GM12891 (cell line): Measurements from ENCODE around the gene SPC24.
"Not testable (repeated sequence)": the region's sequence is repeated elsewhere in the genome, so short reads cannot be mapped to it uniquely, and the experiment has no call there.

Source experiments
- DNase-seq: peaks from one replicate; pipeline ENCODE4 v3.0.0; 2011; ENCODE audit warnings: low spot score; ENCODE audit not compliant: insufficient read length
- FAIRE-seq: peaks from 2 replicates; lab custom pipeline; 2011; peaks lifted over from hg19 to GRCh38; lab: Jason Lieb, UNC
- PAX5 ChIP-seq: IDR thresholded peaks from 2 replicates; pipeline ENCODE4 v1.6.1; 2011; ENCODE audit warnings: low read length, moderate library complexity, mild to moderate bottlenecking; ENCODE audit not compliant: insufficient read depth, severe bottlenecking
- POLR2A ChIP-seq: IDR thresholded peaks from 2 replicates; pipeline ENCODE4 v1.6.1; 2011; ENCODE audit warnings: low read depth, low read length, control low read depth
- POLR2AphosphoS5 ChIP-seq: IDR thresholded peaks from 2 replicates; pipeline ENCODE4 v1.6.1; 2011; ENCODE audit warnings: low read depth, low read length, control low read depth
- POU2F2 ChIP-seq: IDR thresholded peaks from 2 replicates; pipeline ENCODE4 v1.6.1; 2011; ENCODE audit warnings: low read depth, mild to moderate bottlenecking, control low read depth, low read length, moderate library complexity
- SPI1 ChIP-seq: IDR thresholded peaks from 2 replicates; pipeline ENCODE4 v1.6.1; 2011; ENCODE audit warnings: low read depth, low read length, control low read depth
- TAF1 ChIP-seq: IDR thresholded peaks from 2 replicates; pipeline ENCODE4 v1.6.1; 2011; ENCODE audit warnings: low read depth, low read length, control low read depth

Gene SPC24

GRCh38 chr19:11145536-11145924 is 10.1 kb downstream of the SPC24 start:
- TF ChIP-seq POU2F2 (no peak), PAX5 (no peak), POLR2A (no peak), TAF1 (no peak), POLR2AphosphoS5 (no peak), SPI1 (no peak)
- DNase-seq (no peak), FAIRE-seq (no peak)

- TF ChIP-seq POU2F2 (no peak), POLR2A (no peak), POLR2AphosphoS5 (no peak), PAX5 (no peak), SPI1 (no peak), TAF1 (no peak)
- DNase-seq (no peak), FAIRE-seq (no peak)
These were observed 12.9 kb downstream of the SPC24 start for GRCh38 chr19:11142528-11143171.

GRCh38 chr19:11141937-11142527 is 13.6 kb downstream of the SPC24 start:
- TF ChIP-seq POU2F2 = no peak
- no peak for TF ChIP-seq TAF1
- TF ChIP-seq SPI1 = no peak
- no peak for TF ChIP-seq POLR2A
- TF ChIP-seq PAX5 = no peak
- no peak for TF ChIP-seq POLR2AphosphoS5
- FAIRE-seq = no peak
- DNase-seq = no peak

DNA sequence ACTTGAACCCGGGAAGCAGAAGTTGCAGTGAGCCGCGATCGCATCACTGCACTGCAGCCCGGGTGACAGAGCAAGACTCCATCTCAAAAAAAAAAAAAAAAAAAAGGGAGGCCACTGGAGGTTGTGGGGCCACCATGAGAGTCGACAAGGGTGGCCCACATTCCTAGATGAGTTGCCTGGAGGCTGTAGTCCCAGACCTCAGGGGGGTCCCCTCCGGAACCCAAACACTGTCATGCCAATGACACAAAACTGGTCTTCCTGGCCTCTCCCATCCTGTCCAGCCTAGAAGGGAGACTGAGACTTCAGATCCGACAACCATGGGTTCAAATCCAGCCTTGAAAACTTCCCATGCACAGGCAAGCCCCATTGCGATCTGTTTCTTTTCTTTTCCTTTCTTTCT is 14.7 kb downstream of the SPC24 start:
- FAIRE-seq (no peak), DNase-seq (no peak)
- TF ChIP-seq SPI1 (no peak), POU2F2 (no peak), POLR2A (no peak), PAX5 (no peak), TAF1 (no peak), POLR2AphosphoS5 (no peak)

- DNase-seq, FAIRE-seq: not testable (repeated sequence)
These were observed 15.5 kb downstream of the SPC24 start for GRCh38 chr19:11140023-11140538.

DNA sequence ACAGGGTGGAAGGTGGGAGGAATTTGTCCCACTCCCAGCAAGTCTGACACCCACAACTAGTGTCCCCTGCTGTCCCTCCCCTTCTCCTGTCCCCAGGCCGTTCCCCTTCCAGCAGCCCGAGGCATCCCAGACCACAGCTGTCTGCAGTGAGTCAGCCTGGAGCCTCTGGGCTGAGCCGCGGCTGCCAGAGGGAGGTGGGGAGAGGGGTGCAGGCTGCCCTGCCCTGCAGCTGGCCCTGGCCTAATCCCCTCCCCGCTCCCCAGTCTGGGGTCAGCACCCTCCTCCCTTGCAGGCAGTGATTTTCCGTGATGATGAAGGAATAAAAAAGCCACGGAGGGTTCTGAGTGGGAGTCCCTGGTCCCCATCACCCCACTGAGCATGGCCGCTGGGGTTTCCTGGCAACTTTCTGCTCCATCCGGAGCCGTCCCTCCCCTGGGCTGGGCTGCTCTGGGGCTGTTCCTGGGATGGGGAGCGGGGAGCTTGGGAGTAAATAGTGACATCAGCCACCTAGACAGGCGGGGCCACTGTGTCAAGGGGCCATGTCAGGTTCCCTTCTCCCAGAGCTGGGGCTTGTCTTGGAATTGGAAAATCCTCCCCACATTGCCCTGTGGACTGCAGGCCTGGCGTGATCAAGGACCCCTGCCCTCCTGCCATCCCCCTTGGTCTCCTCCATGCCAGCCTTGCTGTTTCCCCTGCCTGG is 16.8 kb downstream of the SPC24 start:
- TF ChIP-seq SPI1 = no peak
- no peak for TF ChIP-seq POLR2AphosphoS5
- TF ChIP-seq PAX5 = no peak
- no peak for TF ChIP-seq POU2F2
- no peak for TF ChIP-seq TAF1
- TF ChIP-seq POLR2A = no peak
- DNase-seq (no peak), FAIRE-seq (no peak)

DNA sequence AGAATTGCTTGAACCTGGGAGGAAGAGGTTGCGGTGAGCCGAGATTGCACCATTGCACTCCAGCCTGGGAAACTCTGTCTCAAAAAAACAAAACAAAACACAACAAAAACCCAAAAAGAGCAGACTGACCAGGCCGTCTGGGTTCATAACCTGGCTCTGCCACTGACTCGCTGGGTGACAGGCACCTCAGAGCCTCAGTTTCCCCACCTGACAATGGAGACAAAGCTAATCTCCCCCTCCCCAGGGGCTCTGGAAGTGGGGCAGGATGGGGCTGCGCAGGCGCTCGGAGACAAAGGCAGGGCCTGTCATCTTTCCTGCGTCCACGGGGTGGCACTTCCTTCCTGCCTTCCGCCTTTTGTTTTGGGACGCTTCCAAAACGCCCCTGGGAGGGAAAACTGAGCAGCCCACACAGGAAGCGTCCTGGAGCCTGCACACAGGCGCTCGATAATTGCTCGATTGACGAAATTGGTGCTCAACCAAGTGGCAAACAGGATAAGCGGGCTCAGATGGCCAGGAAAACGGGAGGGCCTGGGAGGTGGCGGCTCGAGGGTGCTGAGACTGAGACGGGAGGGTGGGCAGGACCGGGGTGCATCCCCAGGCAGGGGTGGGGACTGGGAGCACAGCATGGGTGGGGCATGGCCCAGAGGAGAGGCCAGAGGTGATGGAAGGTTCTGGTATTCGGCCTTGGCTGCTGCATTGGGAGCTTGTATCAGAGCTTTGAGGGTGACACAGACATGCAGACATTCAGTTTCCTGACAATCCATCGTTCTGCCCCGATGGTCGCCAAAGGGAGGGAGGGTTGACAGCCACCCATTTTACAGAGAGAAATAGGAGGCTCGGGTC is 17.8 kb downstream of the SPC24 start:
- no peak for FAIRE-seq
- peak; percentile 51 for DNase-seq
- no peak for TF ChIP-seq POLR2A
- no peak for TF ChIP-seq POLR2AphosphoS5
- no peak for TF ChIP-seq PAX5
- no peak for TF ChIP-seq POU2F2
- TF ChIP-seq SPI1 = peak; percentile 47
- TF ChIP-seq TAF1 = no peak

DNA sequence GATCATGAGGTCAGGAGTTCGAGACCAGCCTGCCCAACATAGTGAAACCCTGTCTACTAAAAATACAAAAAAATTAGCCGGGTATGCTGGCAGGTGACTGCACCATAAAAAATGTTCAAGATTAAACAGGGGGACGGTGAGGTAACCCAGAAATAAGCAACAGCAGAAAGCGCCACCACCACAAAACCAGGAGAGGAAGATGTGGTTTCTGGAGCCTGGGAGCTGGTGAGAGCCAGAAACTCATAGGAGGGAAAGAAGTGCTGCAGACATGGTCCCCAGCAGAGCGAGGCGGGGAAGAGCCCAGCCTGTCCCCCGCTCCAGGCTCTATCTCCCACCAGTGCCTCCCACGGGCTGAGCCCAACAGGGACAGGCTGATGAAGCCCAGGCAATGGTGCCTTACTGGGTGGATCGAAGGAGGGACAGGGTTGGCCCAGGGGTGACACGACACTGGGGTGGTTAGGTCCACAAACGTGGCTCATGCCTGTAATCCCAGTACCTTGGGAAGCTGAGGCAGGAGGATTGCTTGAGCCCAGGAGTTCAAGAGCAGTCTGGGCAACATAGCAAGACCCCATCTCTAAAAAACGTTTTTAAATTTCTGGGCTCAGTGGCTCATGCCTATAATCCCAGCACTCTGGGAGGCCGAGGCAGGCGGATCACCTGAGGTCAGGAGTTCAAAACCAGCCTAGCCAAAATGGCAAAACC is 19.0 kb downstream of the SPC24 start:
- TF ChIP-seq PAX5 = no peak
- TF ChIP-seq TAF1 = no peak
- TF ChIP-seq POU2F2 = no peak
- TF ChIP-seq POLR2A = no peak
- no peak for TF ChIP-seq POLR2AphosphoS5
- no peak for TF ChIP-seq SPI1
- FAIRE-seq = no peak
- DNase-seq = no peak

GRCh38 chr19:11131471-11131870 is 24.1 kb downstream of the SPC24 start:
- DNase-seq = no peak
- no peak for FAIRE-seq
- TF ChIP-seq SPI1 = no peak
- TF ChIP-seq POLR2A = no peak
- TF ChIP-seq POLR2AphosphoS5 = no peak
